CD14-positive monocyte (primary cell): ENCODE data around the gene DUOXA1. TPM values are rescaled to one million over a fixed set of nuclear protein-coding genes. Genes with fewer than 3 reads are reported as not detected.

ENCODE experiments used
- DNase-seq, 3 donors: peaks; one replicate each; pipeline ENCODE4 v3.0.0-alpha.2; 2011 to 2022
- H2AFZ ChIP-seq: 2 replicates; pipeline ENCODE4 v1.6.0; 2012; ENCODE audit warnings: mild to moderate bottlenecking, low read depth, low read length, inconsistent platforms; ENCODE audit not compliant: insufficient read depth, poor library complexity, severe bottlenecking
- H3K27ac ChIP-seq, 2 donors: 1 replicate in 1 of 2; 2 replicates in 1 of 2; pipeline ENCODE4 v1.5.1; 2012 to 2013; ENCODE audit warnings: low read length in 2 of 2, control low read depth in 1 of 2, inconsistent platforms in 1 of 2, low read depth in 1 of 2, mild to moderate bottlenecking in 1 of 2
- H3K27me3 ChIP-seq, 2 donors: one replicate each; pipeline versions ENCODE4 v1.6.0 to v1.6.1; 2011 to 2013; ENCODE audit warnings: low read length in 2 of 2; ENCODE audit not compliant: control insufficient read depth in 2 of 2, insufficient read depth in 2 of 2
- H3K36me3 ChIP-seq, 2 donors: replicated peaks in 1 of 2; 1 replicate in 1 of 2; 2 replicates in 1 of 2; pipeline versions ENCODE4 v1.5.1 to v1.6.1; 2012 to 2013; ENCODE audit warnings: low read length in 2 of 2, control low read depth in 1 of 2, inconsistent platforms in 1 of 2, mild to moderate bottlenecking in 1 of 2; ENCODE audit not compliant: insufficient read depth in 2 of 2, control insufficient read depth in 1 of 2
- H3K4me1 ChIP-seq, 2 donors: 1 replicate in 1 of 2; 2 replicates in 1 of 2; pipeline versions ENCODE4 v1.5.1 to v1.6.1; 2012 to 2013; ENCODE audit warnings: low read length in 2 of 2, control low read depth in 1 of 2, inconsistent platforms in 1 of 2, mild to moderate bottlenecking in 1 of 2, moderate library complexity in 1 of 2; ENCODE audit not compliant: insufficient read depth in 2 of 2, control insufficient read depth in 1 of 2
- H3K4me2 ChIP-seq: replicated peaks from 2 replicates; pipeline ENCODE3; 2012; ENCODE audit warnings: low read length, moderate library complexity, mild to moderate bottlenecking; ENCODE audit not compliant: poor library complexity, severe bottlenecking; ENCODE audit errors: extremely low read depth
- H3K4me3 ChIP-seq, 3 experiments: fragments of 200-600 bp in 1 of 3; sonication (generic) in 1 of 3; replicated peaks in 1 of 3; 1 replicate in 2 of 3; 2 replicates in 1 of 3; pipeline ENCODE4 v1.5.1; 2011 to 2013; ENCODE audit warnings: low read length in 3 of 3, mild to moderate bottlenecking in 3 of 3, control low read depth in 2 of 3, low read depth in 2 of 3, inconsistent platforms in 1 of 3, moderate library complexity in 1 of 3
- H3K79me2 ChIP-seq: 2 replicates; pipeline ENCODE4 v1.6.0; 2012; ENCODE audit warnings: mild to moderate bottlenecking, control low read depth, inconsistent platforms, low read length, moderate library complexity; ENCODE audit not compliant: insufficient read depth
- H3K9ac ChIP-seq: 2 replicates; pipeline ENCODE4 v1.6.0; 2017; ENCODE audit warnings: low read length, mild to moderate bottlenecking; ENCODE audit not compliant: insufficient read depth, poor library complexity, severe bottlenecking
- H3K9me3 ChIP-seq, 2 donors: replicated peaks in 1 of 2; 1 replicate in 1 of 2; 2 replicates in 1 of 2; pipeline versions ENCODE4 v1.5.1 to v1.6.1; 2012 to 2013; ENCODE audit warnings: low read length in 2 of 2, control low read depth in 1 of 2; ENCODE audit not compliant: control insufficient read depth in 1 of 2, insufficient read depth in 1 of 2
- H4K20me1 ChIP-seq: 2 replicates; pipeline ENCODE4 v1.6.0; 2012; ENCODE audit warnings: mild to moderate bottlenecking, low read length, control low read depth, moderate library complexity; ENCODE audit not compliant: insufficient read depth
- H3K27ac Mint-ChIP-seq, 7 donors: one replicate each; pipeline ENCODE4 v1.8.0; 2020; ENCODE audit warnings: mild to moderate bottlenecking in 7 of 7, mixed read lengths in 7 of 7, moderate library complexity in 6 of 7, inconsistent platforms in 2 of 7
- H3K27me3 Mint-ChIP-seq, 3 donors: one replicate each; pipeline ENCODE4 v1.8.0; 2021 to 2022; ENCODE audit warnings: low read depth in 3 of 3, mild to moderate bottlenecking in 3 of 3, mixed read lengths in 3 of 3, moderate library complexity in 3 of 3, inconsistent platforms in 1 of 3
- H3K36me3 Mint-ChIP-seq, 2 donors: one replicate each; pipeline ENCODE4 v1.8.0; 2020; ENCODE audit warnings: mixed read lengths in 2 of 2, inconsistent platforms in 1 of 2, mild to moderate bottlenecking in 1 of 2
- H3K4me1 Mint-ChIP-seq: one replicate; pipeline ENCODE4 v1.8.0; 2020; ENCODE audit warnings: mild to moderate bottlenecking, mixed read lengths
- H3K4me3 Mint-ChIP-seq, 2 donors: one replicate each; pipeline ENCODE4 v1.8.0; 2020; ENCODE audit warnings: mild to moderate bottlenecking in 2 of 2, mixed read lengths in 2 of 2, moderate library complexity in 1 of 2
- H3K9me3 Mint-ChIP-seq, 7 donors: one replicate each; pipeline ENCODE4 v1.8.0; 2020 to 2022; ENCODE audit warnings: mixed read lengths in 7 of 7, mild to moderate bottlenecking in 6 of 7, moderate library complexity in 6 of 7, inconsistent platforms in 2 of 7
- CTCF ChIP-seq: fragments of 200-600 bp; IDR thresholded peaks from one replicate; pipeline ENCODE4 v1.8.0; 2022; ENCODE audit warnings: antibody characterized with exemption, mild to moderate bottlenecking
- WGBS: methylation state at CpG from one replicate; pipeline ENCODE4 v1.1.5; 2013; ENCODE audit warnings: missing lambda C conversion rate; ENCODE audit not compliant: insufficient coverage; 5-methylcytosine and 5-hydroxymethylcytosine counted together
- intact Hi-C, 2 donors: fragments of 100-400 bp; cut with micrococcal nuclease; formaldehyde crosslinking; loops; one replicate each; pipeline versions ENCODE4 v1.15.0 to v1.15.1; 2023
- polyA plus RNA-seq, 3 donors: library from polyadenylated mRNA; depleted of rRNA in 1 of 3; unstranded in 2 of 3; stranded (reverse) in 1 of 3; fragments of 300-500 nt in 2 of 3; fragments of >200 nt in 1 of 3; fragmentation: Illumina TruSeq in 2 of 3; gene quantifications; 1 replicate in 2 of 3; 2 replicates in 1 of 3; pipeline ENCODE4 v1.2.3, GENCODE V29; 2012 to 2021

Gene DUOXA1
- polyA plus RNA-seq, 3 donors, result not detected

DNA sequence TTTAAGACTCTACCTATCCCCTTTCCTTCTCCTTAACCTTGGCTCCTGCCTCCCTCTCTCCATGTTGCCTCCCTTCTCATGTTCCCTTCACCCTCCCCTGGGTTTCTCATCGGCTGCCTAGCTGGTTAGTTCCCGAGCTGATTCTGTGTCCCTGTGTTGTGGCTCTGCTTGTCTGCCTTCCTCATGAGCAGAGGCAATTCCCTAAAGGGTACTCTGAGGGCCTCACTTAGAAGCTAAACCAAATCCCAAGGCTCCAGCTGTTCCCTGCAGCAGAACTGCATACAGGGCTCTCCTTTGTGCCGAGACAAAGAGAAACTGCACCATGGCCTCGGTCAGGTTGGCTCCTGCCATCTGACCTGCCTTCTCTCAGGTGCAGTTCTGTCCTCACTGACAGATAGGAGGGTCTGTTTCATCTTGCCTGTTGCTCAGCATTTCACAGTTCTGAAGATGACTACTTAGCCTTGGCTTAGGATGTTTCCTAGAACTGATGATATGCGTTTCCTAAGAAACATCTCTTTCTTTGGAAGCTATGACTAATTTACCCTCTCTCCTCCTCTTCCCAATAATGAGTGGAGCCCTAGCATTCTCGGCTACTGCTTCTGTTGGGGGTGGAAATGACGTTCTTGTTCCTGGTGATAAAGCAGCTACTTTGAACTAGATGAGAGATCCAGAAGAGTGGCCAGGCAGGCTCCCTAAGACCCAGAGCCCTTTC lies 27.2 kb upstream of the DUOXA1 start:
- no peaks in the 10 kb centered on the region for H3K4me1 ChIP-seq
- no peak overlapping the region for H3K4me2 ChIP-seq
- DNase-seq, result no peak
- H3K9me3 ChIP-seq, result no peaks in the 10 kb centered on the region
- H3K36me3 Mint-ChIP-seq, result peaks cover 2 to 7% of the 10 kb centered on the region in 2 donors
- H3K27ac Mint-ChIP-seq, result peak overlapping the region in 2 of 7 donors; percentile 27 to 59
- H4K20me1 ChIP-seq, result no peaks in the 10 kb centered on the region
- no peak overlapping the region for H3K9ac ChIP-seq
- peaks cover 0 to 10% (median 8%) of the 10 kb centered on the region in 3 donors for H3K27me3 Mint-ChIP-seq
- no peaks in the 10 kb centered on the region for H3K4me1 Mint-ChIP-seq
- H3K4me3 Mint-ChIP-seq, result no peak overlapping the region
- H2AFZ ChIP-seq, result no peak overlapping the region
- no peak overlapping the region for H3K27ac ChIP-seq
- no peaks in the 10 kb centered on the region for H3K36me3 ChIP-seq
- no peaks in the 10 kb centered on the region for H3K79me2 ChIP-seq
- intact Hi-C loops, result no loop called here
- no peak overlapping the region for H3K4me3 ChIP-seq
- no peaks in the 10 kb centered on the region for H3K27me3 ChIP-seq
- WGBS, result 78% methylated on average over 4 of the region's 7 CpGs
- peaks cover 0 to 3% (median 0%) of the 10 kb centered on the region in 7 donors for H3K9me3 Mint-ChIP-seq
- no peak for TF ChIP-seq CTCF

DNA sequence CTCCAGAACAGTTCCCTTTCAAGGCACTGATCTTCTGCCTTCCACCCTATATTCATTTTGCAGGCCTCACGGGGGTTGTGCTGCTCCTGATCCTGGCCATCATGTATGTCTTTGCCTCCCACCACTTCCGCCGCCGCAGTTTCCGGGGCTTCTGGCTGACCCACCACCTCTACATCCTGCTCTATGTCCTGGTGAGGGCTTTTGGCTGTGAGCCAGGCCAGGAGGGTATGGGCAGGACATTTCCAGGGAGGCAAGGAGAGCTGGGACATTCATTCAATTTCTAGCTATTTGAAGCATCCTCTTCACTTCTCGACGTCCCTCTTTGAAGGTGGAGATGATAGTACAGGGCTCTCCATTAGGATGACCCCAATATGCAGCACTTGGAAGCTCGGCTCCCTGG lies 26.1 kb upstream of the DUOXA1 start:
- Histone ChIP-seq H3K27me3 (no peaks in the 10 kb centered on the region), H3K4me3 (no peak overlapping the region), H3K36me3 (no peaks in the 10 kb centered on the region), H3K4me2 (no peak overlapping the region), H3K4me1 (no peaks in the 10 kb centered on the region), H3K79me2 (no peaks in the 10 kb centered on the region), H4K20me1 (no peaks in the 10 kb centered on the region), H3K9me3 (no peaks in the 10 kb centered on the region), H3K9ac (no peak overlapping the region), H3K27ac (no peak overlapping the region), H2AFZ (no peak overlapping the region)
- Mint-ChIP-seq H3K36me3 (peaks cover 2 to 7% of the 10 kb centered on the region in 2 donors), H3K27ac (no peak overlapping the region), H3K4me3 (no peak overlapping the region), H3K27me3 (peaks cover 2 to 10% (median 8%) of the 10 kb centered on the region in 3 donors), H3K9me3 (peaks cover 0 to 3% (median 0%) of the 10 kb centered on the region in 7 donors), H3K4me1 (no peaks in the 10 kb centered on the region)
- intact Hi-C loops, result no loop called here
- DNase-seq, result no peak
- TF ChIP-seq CTCF, result no peak
- WGBS, result 93% methylated on average over 3 of the region's 8 CpGs
